ENCODE data around the gene LRP5.

Gene LRP5

DNA sequence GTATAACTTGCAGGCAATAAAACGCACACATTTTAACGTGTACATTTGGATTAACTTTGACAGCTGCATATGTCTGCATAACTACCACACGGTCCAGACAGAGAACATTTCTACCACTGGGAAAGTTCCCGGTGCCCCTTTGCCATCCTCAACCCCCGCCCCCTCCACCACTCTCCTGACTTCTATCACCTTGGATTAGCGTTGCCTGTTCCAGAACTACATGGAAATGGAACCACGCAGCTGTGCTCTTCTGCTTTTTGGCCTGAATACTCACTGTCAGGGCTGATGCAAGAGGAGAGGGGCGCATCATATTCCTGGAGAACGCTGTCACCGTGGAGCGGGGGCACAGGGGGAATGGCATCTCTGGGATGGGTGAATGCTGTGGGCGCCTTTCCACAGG lies 62.1 kb downstream of the LRP5 start:
- H3K4me3 ChIP-seq (ENCODE audit: low read depth, low read length): no peak overlapping the region

DNA sequence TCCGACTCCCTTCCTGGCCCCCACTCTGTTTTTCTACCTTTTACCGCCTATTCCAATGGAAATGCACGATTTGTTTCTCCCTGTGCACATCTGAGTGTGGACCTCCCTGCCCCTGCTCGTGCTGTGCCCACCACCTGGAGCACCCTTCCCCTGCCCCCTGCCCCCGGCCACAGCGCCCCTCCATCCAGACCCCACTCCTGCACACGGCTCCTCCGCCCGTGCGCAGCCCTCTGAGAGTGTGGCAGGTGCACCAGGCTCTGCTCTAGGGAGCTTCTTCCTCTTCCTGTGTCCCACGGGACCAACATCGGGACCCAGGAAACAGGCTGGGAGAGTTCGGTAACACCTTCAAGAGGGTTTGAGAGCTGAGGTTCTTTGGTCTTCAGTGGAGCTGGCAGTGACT lies 62.9 kb downstream of the LRP5 start:
- no peak overlapping the region for H3K4me3 ChIP-seq (ENCODE audit: low read depth, low read length)
- TF ChIP-seq, protein P1, sequence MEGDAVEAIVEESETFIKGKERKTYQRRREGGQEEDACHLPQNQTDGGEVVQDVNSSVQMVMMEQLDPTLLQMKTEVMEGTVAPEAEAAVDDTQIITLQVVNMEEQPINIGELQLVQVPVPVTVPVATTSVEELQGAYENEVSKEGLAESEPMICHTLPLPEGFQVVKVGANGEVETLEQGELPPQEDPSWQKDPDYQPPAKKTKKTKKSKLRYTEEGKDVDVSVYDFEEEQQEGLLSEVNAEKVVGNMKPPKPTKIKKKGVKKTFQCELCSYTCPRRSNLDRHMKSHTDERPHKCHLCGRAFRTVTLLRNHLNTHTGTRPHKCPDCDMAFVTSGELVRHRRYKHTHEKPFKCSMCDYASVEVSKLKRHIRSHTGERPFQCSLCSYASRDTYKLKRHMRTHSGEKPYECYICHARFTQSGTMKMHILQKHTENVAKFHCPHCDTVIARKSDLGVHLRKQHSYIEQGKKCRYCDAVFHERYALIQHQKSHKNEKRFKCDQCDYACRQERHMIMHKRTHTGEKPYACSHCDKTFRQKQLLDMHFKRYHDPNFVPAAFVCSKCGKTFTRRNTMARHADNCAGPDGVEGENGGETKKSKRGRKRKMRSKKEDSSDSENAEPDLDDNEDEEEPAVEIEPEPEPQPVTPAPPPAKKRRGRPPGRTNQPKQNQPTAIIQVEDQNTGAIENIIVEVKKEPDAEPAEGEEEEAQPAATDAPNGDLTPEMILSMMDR (IDR thresholded peaks at IDR 0.05; ENCODE audit: insufficient read depth, low read depth, low read length, missing control alignments): no peak
- no peak for DNase-seq (ENCODE audit: low read depth)

More for the DNA sequence above, 62.1 kb downstream of the LRP5 start:
- TF ChIP-seq, protein P1 (IDR thresholded peaks at IDR 0.05; ENCODE audit: insufficient read depth, low read depth, low read length, missing control alignments): no peak
- no peak for DNase-seq (ENCODE audit: low read depth)

DNA sequence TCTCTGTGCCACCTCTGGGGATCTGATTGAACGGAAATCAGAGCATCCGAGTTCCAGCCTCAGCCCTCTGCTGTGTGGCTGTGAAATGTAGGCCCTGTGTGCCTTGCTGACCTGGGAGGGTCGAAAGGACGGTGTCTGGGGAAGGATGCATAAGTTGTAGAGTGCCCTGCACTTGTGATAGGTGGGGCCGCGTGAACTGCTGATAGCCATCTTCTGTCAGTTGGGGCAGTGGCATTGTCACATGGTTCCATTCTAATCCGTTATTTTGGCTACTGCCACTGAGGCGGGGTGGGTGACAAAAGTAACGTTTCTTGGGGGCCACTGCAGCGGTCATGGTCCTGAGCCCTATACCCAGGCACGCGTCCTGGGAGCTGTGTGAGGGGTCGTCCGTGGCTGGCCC lies 63.4 kb downstream of the LRP5 start:
- no peak for DNase-seq (ENCODE audit: low read depth)
- TF ChIP-seq, protein P1 (IDR thresholded peaks at IDR 0.05; ENCODE audit: insufficient read depth, low read depth, low read length, missing control alignments): no peak
- no peak overlapping the region for H3K4me3 ChIP-seq (ENCODE audit: low read depth, low read length)

DNA sequence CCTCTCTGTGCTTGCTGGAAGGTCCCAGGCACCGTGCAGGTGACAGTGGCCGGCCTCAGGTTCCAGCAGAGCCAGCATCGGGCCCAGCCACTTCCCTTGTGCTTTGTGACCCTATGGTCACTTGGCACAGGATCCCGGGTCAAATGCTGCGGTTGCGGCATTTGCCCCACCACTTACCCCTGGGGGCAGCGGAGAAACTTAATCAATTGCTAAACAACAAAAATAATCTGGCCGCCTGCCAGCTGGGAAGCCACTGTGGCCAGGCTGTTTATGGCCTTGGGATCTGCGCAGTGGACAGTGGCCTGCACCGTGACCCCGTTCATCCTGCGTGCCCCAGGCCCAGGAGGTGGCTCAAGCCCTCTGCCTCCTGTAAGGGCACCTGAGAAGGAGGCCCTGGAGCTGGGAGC lies 65.0 kb downstream of the LRP5 start:
- TF ChIP-seq, protein P1 (IDR thresholded peaks at IDR 0.05; ENCODE audit: insufficient read depth, low read depth, low read length, missing control alignments): no peak
- H3K4me3 ChIP-seq (ENCODE audit: low read depth, low read length): no peak overlapping the region
- no peak for DNase-seq (ENCODE audit: low read depth)

DNA sequence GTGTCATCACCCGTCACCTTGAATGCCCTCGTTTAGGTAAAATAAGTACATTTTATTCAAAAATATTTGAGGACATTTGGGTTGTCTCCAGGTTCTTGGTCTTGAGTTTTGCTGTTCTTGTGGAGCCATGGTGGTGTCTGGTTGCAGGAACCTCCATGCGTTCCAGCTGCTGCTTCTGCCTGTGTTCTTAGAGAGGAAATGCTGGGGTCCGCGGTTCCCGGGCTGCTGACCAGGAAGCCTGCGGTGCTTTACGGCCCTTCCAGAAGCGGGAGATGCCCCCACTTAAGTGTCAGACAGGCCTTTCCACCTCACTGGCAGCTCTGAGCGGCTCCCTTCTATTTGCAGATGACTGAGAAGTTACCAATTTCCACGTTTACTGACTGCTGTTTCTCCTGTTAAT lies 66.8 kb downstream of the LRP5 start:
- TF ChIP-seq, protein P1 (IDR thresholded peaks at IDR 0.05; ENCODE audit: insufficient read depth, low read depth, low read length, missing control alignments): no peak

DNA sequence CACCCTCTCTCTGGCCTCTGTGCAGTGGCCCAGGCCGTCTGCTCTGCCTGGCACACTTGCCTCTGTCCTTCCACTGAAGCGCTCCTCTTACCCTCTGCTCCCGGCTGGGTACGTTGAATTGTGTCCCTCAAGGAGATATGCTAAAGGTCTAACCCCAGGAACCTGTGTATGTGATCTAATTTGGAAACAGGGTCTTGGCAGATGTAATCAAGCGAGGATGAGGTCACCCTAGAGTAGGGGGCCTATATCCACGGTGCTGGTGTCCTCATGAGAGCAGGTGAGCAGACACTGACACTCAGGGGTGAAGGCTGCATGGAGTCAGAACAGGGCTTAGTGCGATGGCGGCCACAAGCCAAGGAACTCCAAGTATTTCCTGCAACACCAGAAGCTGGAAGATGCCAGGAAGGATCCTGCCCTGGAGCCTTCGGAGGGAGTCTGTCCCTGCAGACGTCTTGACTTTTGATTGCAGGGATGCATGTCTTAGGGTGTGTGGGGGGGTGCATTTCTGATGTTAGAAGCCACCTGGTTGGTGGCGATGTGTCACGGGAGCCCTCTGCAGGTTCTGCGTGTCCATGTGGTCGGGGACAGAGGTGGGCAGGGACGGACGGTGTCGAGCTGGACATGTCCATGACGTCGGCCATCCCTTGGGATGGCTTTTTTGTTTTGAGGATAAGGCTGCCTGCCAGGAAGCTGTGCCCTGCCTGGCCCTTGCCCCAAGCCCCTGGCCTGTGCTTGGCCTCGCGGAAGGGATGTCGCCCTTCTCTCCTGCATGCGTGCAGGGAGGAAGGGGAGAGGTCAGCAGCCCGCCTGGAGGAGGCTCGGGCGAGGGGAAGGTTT lies 68.6 kb downstream of the LRP5 start:
- TF ChIP-seq, protein P1 (IDR thresholded peaks at IDR 0.05; ENCODE audit: insufficient read depth, low read depth, low read length, missing control alignments): no peak
- H3K4me3 ChIP-seq (ENCODE audit: low read depth, low read length): no peak overlapping the region
- no peak for DNase-seq (ENCODE audit: low read depth)

More for the DNA sequence above, 66.8 kb downstream of the LRP5 start:
- no peak overlapping the region for H3K4me3 ChIP-seq (ENCODE audit: low read depth, low read length)
- DNase-seq (ENCODE audit: low read depth): no peak

DNA sequence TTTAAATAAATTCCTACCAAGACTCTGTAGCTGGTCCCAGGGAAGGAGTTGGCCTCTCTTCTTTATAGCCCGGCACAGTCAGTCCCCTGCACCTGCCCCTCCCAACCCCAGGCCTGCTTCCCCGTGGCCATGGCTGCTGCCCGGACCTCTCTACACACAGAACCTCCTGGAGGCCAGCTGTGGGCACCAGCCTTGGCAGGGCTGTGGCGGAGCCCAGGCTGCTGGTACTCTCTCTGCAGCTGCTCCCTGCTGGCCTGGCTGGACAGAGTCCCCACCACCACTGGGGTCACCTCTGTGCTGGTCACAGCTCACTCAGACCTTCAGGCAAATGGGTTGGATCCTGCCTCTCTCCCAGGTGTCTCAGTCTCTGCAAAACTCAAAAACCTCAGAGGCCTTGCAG lies 69.3 kb downstream of the LRP5 start:
- TF ChIP-seq, protein P1 (IDR thresholded peaks at IDR 0.05; ENCODE audit: insufficient read depth, low read depth, low read length, missing control alignments): no peak
- no peak overlapping the region for H3K4me3 ChIP-seq (ENCODE audit: low read depth, low read length)
- DNase-seq (ENCODE audit: low read depth): no peak
